PC-3 (cell line): ENCODE results near the gene RPL3.

Source experiments
- CTCF ChIP-seq: fragments of 300-600 bp; sonication (generic); conservative IDR thresholded peaks from 2 replicates; pipeline ENCODE4 v1.5.1; 2017; ENCODE audit warnings: antibody characterized with exemption, low read depth, mild to moderate bottlenecking, low read length
- EZH2 ChIP-seq: fragments of 300-600 bp; sonication (generic); IDR thresholded peaks from one replicate; pipeline ENCODE4 v1.6.1; 2017; ENCODE audit warnings: antibody characterized with exemption, mild to moderate bottlenecking, low read length; ENCODE audit not compliant: unreplicated experiment
- EZH2phosphoT487 ChIP-seq: fragments of 300-600 bp; sonication (generic); IDR thresholded peaks from 2 replicates; pipeline ENCODE4 v1.6.1; 2018; ENCODE audit warnings: mild to moderate bottlenecking, antibody characterized with exemption, low read length, borderline replicate concordance

- TF ChIP-seq CTCF, result no peak
- no peak for TF ChIP-seq EZH2
- no peak for TF ChIP-seq EZH2phosphoT487
Measured at GRCh38 chr22:39289975-39290720, 29.3 kb downstream of the RPL3 start.
